Dermis blood vessel endothelial cell (primary cell): Measurements from ENCODE around the gene CD151. TPM values are rescaled to one million over a fixed set of nuclear protein-coding genes. Genes with fewer than 3 reads are reported as not detected.

ENCODE experiments used
- DNase-seq: peaks from one replicate; pipeline ENCODE4 v3.0.0; 2010
- total RNA-seq: library from RNA; depleted of rRNA; stranded (reverse); fragments of >200 nt; gene quantifications from 2 replicates; pipeline ENCODE4 v1.2.3, GENCODE V29; 2014

The CD151 gene
- total RNA-seq, 1 donor from 2014 or later: 700 TPM

DNA sequence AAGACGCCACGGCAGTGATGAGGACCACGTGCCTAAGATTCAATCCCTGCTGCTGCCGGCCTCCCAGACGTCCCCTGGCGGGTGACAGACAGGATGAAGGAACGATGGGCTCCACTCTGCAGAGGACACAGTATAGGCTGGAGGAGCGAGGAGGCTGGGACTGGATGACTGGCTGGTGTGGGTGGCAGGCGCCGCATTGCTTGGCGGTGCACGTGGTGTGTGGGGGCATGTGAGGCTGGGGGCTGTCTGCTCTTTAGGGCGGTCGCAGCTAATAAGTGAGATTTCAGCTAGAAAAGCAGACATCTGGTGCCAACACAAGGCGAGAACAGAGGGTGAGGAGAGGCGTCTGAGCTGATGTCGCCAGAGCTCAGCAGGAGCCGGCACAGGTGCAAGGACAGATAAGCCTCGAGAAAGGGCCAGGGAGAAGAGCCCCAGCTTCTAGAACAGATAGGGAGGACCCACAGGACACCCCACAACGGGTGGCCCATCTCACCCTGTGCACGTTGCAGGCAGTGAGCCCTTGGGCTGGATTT is 43.1 kb downstream of the CD151 start:
- no peak for DNase-seq

DNA sequence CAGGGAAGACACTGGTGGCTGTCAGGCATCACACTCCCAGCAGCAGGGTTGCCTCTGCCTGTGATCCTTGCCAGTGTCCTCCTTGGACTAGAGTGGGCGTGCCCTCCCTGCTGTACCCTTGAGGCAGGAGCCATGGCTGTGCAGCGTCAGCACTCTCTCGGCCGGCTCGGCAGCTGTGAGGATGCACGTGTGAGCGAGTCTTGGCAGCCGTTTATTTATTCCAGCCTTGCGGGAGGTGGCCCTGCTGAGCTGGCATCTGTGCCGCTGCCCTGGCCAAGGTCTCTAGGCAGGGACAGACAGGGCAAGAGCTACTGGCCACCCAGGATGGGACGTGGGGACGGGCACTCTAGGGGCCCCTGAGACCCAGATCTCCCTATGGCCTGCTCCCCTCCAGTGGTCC is 43.8 kb downstream of the CD151 start:
- DNase-seq: no peak

DNA sequence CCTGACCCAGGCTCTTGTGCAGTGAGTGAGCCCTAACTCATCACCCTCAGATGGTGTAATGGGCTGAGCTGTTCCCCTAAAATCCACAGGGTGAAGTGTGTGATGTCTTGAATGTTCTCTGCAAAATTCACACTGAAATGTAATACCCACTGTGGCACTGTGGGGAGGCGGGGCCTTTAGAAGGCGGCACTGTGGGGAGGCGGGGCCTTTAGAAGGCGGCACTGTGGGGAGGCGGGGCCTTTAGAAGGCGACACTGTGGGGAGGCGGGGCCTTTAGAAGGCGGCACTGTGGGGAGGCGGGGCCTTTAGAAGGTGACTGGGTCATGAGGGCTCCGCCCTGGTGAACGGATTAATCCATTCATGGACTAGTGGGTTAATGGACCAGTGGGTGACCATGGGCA is 44.8 kb downstream of the CD151 start:
- DNase-seq: peak; percentile 14

DNA sequence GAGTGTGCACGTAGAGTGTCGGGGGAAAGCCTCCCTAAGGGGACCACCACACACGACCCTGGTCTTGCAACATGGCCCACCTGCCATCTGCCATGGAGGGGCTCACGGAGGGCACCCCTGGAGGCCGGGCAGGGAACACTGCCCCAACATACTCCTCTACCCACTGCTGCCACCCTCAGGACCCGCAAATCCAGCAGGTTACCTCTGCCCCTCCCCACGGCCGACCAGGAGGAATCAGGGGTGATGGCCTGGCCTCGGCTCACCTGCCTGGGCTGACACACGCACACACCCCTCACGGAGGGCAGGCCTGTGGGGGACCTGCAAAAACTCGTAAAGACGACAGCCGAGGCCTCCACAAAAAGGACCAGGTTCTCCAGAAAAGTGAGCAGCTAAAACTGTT is 47.7 kb downstream of the CD151 start:
- DNase-seq: no peak

DNA sequence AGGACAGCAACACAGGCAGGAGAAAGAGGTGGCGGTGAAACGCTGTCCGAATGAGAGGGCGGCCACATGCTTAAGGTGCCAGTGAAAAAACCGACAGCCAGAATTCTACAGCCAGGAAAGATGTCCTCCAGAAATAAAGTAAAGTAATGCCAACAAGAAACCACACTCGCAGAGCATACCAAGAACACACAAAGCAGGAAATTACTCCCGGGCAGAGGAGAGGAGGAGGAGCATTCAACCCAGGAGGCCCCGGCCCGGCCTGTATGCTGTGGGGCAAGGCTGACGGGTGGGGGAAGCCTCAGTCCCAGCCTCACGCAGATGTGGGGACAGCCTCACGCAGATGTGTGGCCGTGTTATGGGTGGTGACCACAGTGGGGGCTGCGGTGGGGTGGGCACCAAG is 49.8 kb downstream of the CD151 start:
- no peak for DNase-seq

DNA sequence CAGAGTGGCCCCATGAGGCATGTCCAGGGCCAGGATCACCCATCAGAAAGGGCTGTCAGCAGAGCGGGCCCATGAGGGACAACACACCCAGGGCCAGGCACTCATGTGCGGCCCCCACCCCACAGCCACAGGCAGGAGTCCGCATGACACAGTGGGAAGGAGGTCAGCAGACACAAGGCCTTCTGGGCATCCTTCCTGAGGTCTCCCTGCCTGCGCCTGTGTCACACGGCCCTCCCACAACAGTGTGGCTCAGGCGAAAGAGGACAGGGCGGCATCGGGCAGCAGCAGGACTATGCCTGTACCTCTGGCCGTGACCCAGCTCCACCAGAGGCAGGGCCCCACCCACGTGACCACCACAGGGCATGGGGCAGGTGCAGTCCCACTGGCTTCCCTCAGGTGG is 50.8 kb downstream of the CD151 start:
- DNase-seq: no peak

DNA sequence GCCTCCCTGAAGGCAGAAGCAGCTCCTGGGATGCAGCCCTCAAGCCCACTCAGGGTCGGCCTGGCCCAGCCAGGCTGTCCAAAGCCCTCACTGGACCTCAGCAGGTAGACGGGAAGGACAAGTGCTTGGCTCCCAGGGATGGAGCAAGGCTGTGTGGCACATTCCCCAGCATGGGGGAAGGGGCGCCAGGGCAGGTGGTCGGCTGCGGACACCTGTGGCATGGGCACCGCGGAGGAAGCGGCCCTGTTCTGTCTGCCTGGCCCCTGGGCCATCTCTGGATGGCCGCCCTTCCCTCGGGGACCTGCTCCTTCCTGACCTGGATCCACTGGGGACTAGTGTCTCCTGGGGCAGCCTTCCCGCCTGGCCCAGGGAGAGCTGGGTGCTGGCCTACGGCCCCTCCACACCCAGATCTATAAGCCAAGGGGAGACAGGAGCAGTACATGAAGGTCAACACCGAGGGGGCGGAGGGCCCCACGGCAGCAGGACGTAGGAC is 51.9 kb downstream of the CD151 start:
- DNase-seq: no peak

DNA sequence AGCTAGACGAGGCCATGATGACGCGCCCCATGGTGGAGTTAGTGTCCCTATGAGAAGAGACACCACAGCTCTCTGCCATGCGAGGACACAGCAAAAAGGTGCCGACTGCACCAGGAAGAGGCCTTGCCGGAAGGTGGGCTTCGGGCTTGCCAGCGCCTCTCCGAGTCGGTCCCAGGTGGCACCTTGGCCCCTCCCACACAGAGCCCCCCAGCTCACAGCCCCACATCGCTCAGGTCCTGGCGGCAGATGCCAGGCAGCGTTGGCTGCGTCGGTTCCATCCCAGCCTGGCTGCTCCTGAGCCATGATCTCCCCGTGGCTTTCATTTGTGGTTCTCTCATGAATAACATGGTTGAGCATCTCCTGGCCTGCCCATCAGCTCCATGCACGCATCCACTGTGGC is 53.8 kb downstream of the CD151 start:
- DNase-seq: no peak

DNA sequence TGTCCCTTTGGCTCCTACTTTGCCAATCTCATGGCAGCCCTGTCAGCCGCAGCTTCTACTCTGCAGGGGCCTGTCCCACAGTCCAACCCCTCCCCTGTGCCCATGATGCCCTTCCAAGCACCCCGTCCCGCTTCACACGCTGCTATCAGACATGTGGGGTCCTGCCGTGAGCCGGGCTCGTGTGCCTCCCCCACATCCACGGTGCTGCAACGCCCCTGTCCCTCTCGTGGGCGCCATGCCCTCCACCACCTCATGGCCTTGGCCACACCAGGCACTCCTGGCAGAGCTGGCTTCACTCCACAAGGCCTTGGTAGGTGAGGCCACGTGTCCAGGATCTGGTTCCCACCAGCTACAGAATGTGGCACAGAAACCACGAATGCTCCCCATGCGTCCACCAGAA is 54.8 kb downstream of the CD151 start:
- no peak for DNase-seq

Other genes with a start within 250 kb of the CD151 start
- 16.8 and 24.2 TPM in 2 replicates for gene IRF7, start 217.0 kb upstream of the CD151 start, total RNA-seq
- gene CDHR5, start 208.0 kb upstream of the CD151 start, total RNA-seq: not detected in 2 replicates
- not detected in 2 replicates for gene SCT, start 205.8 kb upstream of the CD151 start, total RNA-seq
- gene DRD4, start 195.7 kb upstream of the CD151 start, total RNA-seq: under 0.01 TPM in 1 of 2 replicates, not detected in the other
- gene DEAF1, start 137.7 kb upstream of the CD151 start, total RNA-seq: 36.8 and 40.8 TPM in 2 replicates
- gene TMEM80, start 137.1 kb upstream of the CD151 start, total RNA-seq: 10.7 and 12.4 TPM in 2 replicates
- gene EPS8L2, start 126.7 kb upstream of the CD151 start, total RNA-seq: 2.7 and 3.1 TPM in 2 replicates
- 115 and 149 TPM in 2 replicates for gene TALDO1, start 85.5 kb upstream of the CD151 start, total RNA-seq
- gene GATD1, start 55.5 kb upstream of the CD151 start, total RNA-seq: 19.6 and 23.4 TPM in 2 replicates
- 0.14 and 0.17 TPM in 2 replicates for gene CEND1, start 42.9 kb upstream of the CD151 start, total RNA-seq
- gene SLC25A22, start 34.7 kb upstream of the CD151 start, total RNA-seq: 7.1 and 13.6 TPM in 2 replicates
- 7.8 and 12.1 TPM in 2 replicates for gene PIDD1, start 27.7 kb upstream of the CD151 start, total RNA-seq
- 199 and 232 TPM in 2 replicates for gene RPLP2, start 23.0 kb upstream of the CD151 start, total RNA-seq
- 41.4 and 76.9 TPM in 2 replicates for gene PNPLA2, start 14.0 kb upstream of the CD151 start, total RNA-seq
- gene CRACR2B, start 5.0 kb upstream of the CD151 start, total RNA-seq: 27.5 and 29.8 TPM in 2 replicates
- gene POLR2L, start 9.6 kb downstream of the CD151 start, total RNA-seq: 81.9 and 193 TPM in 2 replicates
- 167 and 179 TPM in 2 replicates for gene TSPAN4, start 9.9 kb downstream of the CD151 start, total RNA-seq
- gene CHID1, start 77.9 kb downstream of the CD151 start, total RNA-seq: 38.1 and 56.4 TPM in 2 replicates
- 51.1 and 57.9 TPM in 2 replicates for gene AP2A2, start 92.9 kb downstream of the CD151 start, total RNA-seq
- gene MUC6, start 203.8 kb downstream of the CD151 start, total RNA-seq: not detected in 2 replicates
- not detected in 2 replicates for gene MUC2, start 241.9 kb downstream of the CD151 start, total RNA-seq